ENCODE results near the gene MOBP.

- TF ChIP-seq CTCF (conservative IDR thresholded peaks at IDR 0.05; ENCODE audit: low read depth, low read length) (no peak), EZH2 (IDR thresholded peaks at IDR 0.05; ENCODE audit: low read length, unreplicated experiment) (no peak), EZH2phosphoT487 (IDR thresholded peaks at IDR 0.05; ENCODE audit: borderline replicate concordance, low read length) (no peak)
Measured at GRCh38 chr3:39494781-39495180, 27.3 kb downstream of the MOBP start.

All from PC-3 (cell line).